GM20431 (cell line): Measurements from ENCODE around the gene PIK3CG.
"Not testable (repeated sequence)": the region's sequence is repeated elsewhere in the genome, so short reads cannot be mapped to it uniquely, and the experiment has no call there.

ENCODE experiments used
- in situ Hi-C: fragments of 300-500 bp; cut with MseI, MboI; formaldehyde crosslinking; loops from one replicate; pipeline ENCODE4 v1.15.0; 2020; ENCODE audit warnings: low sequenced_read_pairs; ENCODE audit not compliant: unreplicated experiment

PIK3CG gene

GRCh38 chr7:106865130-106866041 lies at the start of gene PIK3CG:
TSS of gene PIK3CG (plus strand) at chr7:106865282. CDS start at chr7:106867562, 2,280 bp downstream.
- in situ Hi-C loops = no loop called here

GRCh38 chr7:106817098-106817497 lies 48.0 kb upstream of the PIK3CG start:
- in situ Hi-C loops = no loop called here

- in situ Hi-C loops = no loop called here
Measured at GRCh38 chr7:106818736-106819135, 46.3 kb upstream of the PIK3CG start.

DNA sequence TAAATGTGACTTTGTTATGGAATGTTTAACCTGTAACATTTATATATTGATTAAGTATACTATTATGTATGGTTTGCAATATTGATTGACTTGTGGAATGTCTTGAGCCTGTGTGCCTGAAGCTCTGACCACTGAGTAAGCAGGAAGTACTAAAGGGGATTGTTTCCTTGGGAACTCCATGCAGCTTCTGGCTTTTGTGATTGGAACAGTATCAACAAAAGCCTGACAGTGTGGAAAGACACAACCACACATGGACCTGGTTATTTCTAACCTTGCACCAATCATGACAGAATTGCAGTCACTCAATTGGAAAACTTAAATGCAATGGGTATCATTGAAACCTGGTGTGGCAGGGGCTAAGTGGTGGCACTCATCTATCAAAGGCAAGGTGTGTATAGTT lies 45.5 kb upstream of the PIK3CG start:
- in situ Hi-C loops = no loop called here

- in situ Hi-C loops = no loop called here
Measured at GRCh38 chr7:106820321-106821217, 44.5 kb upstream of the PIK3CG start.

- in situ Hi-C loops = no loop called here
Measured at GRCh38 chr7:106823631-106824030, 41.5 kb upstream of the PIK3CG start.

- in situ Hi-C loops = no loop called here
Measured at GRCh38 chr7:106824458-106824857, 40.6 kb upstream of the PIK3CG start.

DNA sequence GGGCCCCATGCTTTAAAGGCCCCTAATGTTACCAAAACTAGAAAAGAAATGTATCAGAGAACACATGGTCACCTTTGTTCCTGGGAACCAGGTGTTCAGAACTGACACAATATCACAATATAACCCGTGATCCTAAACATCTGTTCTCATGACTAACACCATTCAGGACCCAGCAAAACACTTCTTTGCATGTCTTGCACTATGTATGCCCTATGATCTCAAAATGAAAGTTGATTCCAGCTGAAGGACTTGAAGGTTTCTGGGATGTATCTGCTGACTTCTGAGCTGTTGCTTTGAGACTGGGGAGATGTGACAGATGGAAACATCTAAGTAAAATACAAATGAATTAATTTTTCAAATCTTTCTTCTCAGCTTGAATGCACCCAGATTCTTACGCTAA lies 37.5 kb upstream of the PIK3CG start:
- in situ Hi-C loops = no loop called here

GRCh38 chr7:106829496-106829895 lies 35.6 kb upstream of the PIK3CG start:
- in situ Hi-C loops = no loop called here

- in situ Hi-C loops = not testable (repeated sequence)
Measured at GRCh38 chr7:106830896-106831295, 34.2 kb upstream of the PIK3CG start.

GRCh38 chr7:106836816-106837215 lies 28.3 kb upstream of the PIK3CG start:
- in situ Hi-C loops = no loop called here

- in situ Hi-C loops = no loop called here
Measured at GRCh38 chr7:106839511-106839910, 25.6 kb upstream of the PIK3CG start.

- in situ Hi-C loops = no loop called here
Measured at GRCh38 chr7:106840342-106840741, 24.7 kb upstream of the PIK3CG start.

DNA sequence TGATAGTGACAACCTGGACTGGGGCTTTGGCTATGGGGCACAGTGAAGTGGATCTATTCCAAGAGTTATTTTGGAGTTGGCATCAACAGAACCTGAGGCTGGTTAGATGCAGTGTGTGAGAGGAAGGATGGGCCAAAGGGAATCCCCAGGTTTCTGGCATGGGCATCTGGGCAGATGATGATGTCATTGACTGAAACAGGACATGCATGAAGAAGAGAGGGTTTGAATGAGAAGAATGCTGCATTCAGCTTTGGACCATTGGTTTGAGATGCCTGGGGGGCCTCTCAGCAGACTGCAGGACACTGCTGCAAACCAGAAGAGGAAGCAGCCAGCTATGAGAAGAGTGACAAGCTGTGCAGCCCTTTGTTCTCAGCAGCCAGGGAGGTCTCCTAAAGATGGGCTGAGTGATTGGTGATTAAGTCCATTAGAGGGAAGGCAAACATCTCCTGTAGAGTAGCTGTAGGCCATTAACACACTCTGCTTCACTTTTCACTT lies 23.1 kb upstream of the PIK3CG start:
- in situ Hi-C loops = no loop called here

- in situ Hi-C loops = no loop called here
Measured at GRCh38 chr7:106844279-106844997, 20.6 kb upstream of the PIK3CG start.

DNA sequence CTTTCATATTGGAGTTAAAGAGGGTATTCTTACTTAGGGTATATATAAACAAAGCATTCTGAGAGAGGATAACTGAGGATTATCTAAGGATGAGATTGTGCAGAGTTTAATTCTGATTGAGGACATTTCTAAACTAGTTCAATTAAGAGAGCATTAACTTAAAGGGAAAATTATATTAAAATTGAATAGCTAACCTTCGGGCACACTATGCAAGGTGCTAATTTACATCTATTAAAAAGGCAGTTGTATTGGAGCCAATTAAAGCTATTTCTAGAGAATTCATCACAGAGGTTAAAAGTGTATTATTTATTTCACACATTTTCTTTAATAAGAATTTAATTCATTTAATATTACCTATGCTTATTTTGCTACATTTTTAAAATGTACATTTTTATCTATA lies 17.0 kb upstream of the PIK3CG start:
- in situ Hi-C loops = no loop called here

DNA sequence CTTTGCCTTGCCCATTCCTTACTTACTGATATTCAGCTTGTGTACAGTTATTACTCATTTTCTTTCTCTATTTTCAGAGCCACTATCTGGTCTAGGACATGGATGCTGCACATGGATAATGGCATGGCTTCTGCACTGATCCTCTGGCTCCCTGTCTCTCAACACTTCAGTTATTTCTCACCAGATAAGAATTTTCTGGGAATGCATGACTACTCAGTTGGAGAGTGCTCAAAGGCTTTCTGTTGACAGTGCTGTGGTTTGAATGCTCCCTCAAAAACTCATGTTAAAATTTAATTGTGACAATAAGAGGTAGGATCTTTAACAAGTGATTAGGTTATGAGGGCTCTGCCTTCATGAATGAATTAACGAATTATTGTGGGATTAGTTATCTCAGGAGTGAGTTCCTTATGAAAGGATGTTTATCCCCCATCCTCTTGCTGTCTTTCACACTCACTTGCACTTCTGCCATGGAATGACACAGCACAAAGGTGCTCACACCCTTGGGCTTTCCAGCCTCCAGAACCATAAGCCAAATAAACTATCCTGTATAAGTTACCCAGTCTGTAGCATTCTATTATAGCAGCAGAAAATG lies 16.1 kb upstream of the PIK3CG start:
- in situ Hi-C loops = no loop called here

DNA sequence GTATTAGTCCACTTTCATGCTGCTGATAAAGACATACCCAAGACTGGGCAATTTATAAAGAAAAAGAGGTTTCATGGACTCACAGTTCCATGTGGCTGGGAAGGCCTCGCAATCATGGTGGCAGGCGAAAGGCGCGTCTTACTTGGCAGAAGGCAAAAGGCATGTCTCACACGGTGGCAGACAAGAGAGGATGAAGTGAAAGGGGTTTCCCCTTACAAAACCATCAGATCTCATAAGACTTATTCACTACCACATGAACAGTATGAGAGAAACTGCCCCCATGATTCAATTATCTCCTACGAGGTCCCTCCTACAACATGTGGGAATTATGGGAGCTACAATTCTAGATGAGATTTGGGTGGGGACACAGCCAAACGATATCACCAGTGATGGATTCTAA lies 13.4 kb upstream of the PIK3CG start:
- in situ Hi-C loops = not testable (repeated sequence)

GRCh38 chr7:106853250-106853908 lies 11.7 kb upstream of the PIK3CG start:
- in situ Hi-C loops = no loop called here
